Measurements from ENCODE around the gene OTOS.

OTOS gene

DNA sequence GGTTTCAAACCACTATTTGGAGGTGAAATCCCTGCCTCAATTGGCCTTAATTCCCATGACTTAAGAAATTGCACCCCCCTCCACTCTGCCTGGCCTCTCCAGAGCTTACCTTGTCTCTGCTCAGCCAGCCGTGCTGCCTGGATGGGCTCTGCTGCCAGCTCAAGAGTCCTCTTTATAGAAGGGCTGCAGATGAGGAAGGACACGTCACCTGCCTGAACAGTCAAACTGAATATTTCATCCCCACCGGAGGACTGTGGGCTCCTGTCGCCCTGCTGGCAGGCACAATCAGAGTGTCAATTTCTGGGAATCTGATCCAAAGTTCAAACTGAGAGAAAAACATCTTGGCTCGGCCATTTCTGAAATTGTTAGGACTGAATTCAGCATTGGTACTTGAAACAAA, at the start of gene OTOS:
TSS of gene OTOS (minus strand) at position 148 of the 400 bp plus-strand sequence. CDS start 332 bp downstream, outside the sequence.
- DNase-seq = no peak

DNA sequence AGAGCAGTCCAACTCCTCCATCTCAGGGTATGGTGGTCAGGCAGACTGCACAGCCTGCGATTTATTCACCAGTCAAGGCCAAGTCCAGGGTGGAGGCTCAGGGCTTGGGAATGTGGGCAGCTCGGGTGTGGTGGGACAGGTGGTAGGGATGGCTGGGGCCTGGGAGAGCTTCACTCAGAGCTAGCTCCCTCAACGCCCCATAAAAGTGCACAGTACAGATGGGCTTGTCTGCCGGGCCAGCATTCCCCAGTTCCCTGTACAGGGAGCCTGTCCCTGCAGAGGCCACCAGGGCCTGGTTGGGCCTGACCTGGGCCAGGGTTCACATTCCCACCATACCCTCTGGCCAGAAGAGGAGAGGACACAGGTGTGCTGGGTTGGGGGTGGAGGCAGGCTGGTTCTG, 49.2 kb upstream of the OTOS start:
- DNase-seq = no peak

DNA sequence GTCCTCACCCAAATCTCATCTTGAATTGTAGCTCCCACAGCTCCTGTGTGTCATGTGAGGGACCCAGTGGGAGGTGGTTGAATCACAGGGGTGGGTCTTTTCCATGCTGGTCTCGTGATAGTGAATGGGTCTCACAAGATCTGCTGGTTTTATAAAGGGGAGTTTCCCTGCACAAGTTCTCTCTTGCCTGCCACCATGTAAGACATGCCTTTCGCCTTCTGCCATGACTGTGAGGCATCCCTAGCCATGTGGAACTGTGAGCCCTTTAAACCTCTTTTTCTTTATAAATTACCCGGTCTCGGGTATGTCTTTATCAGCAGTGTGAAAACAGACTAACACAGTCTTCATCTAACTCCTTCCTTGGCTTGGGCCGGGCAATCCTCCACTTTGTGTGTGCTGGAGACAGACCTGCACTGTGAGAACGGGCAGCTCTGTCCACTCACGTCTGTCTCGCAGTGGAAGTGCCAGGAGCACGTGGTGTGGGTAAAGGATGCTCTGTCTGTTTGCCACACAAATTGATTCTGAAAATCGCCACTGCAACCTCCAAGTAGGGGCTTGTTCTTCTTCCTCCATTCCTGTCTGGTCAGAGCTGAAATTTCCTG, 47.6 kb upstream of the OTOS start:
- DNase-seq = no peak

DNA sequence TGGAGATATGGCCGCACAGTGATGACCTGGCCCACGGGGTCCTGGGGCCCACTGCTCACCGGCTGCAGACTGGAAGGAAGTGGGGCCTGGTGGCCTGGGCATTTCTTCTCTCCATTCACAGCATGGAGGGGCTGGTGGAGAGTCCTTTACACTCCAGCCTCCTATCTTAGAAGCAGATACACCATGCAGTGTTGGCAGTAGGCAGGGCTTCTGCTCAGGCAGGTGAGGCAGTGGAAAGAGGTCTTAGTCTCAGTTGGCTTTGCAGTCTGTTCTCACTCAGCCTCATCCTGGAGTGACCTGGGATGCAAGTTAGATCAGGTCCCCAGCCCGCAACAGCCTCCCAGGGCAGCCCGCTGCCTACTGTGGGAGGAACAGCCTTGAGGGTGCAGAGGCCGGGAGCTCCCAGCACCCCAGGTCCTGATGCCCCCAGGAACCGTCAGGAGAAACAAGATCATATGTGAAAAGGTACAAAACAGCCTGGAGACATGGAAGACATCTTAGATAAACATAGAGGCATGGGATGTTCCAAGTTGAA, 45.8 kb upstream of the OTOS start:
- no peak for DNase-seq

DNA sequence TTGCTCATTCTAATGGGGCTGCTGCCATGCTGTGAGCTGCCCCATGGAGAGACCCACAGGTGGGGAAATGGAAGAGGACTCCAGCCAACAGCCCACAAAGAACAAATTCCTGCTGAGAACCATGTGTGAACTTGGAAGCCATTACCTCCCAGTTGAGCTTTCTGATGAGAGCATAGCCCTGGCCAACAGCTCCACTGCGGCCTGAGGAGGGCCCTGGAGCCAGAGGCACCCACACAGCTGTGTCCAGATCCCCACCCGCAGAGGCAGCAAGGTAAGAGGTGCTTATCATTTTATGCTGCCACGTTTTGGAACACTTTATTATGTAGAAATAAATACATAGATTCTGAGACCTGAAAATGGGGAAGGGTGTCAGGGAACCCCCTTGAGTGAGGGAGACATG, 44.2 kb upstream of the OTOS start:
- no peak for DNase-seq

DNA sequence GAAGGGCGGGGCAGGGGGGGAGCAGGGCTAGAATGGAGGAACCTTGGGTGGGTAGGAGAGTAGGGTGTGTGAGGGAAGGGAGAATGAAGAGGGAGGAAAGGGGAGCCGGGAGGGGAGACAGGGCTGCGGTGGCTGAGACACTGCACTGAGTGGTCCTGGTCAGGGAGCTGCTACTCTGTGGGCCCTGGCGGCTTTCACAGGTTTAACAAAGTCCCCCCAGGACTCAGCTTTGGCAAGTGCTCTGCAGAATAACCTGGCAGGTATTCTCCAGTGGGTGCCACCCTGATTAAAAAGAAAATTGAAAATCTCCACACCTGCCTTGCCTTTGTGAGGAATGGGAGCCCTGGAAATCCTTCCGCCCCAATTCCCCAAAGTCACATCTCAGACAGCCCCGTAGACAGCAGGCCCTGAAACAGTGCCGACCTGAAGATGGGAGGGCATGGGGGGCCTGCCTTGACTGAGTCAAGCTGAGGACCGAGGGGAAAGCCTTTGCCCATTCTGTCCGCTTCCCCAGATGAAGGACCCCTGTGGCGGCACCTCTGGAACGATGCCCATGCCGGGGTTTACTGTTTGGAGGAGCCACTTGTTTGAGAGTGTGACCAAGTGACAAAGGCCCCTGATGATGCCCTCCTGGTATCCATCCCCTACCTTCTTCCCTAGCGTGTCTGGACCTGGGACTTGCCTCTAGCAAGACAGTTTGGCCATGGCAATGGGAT, 43.6 kb upstream of the OTOS start:
- DNase-seq = no peak

DNA sequence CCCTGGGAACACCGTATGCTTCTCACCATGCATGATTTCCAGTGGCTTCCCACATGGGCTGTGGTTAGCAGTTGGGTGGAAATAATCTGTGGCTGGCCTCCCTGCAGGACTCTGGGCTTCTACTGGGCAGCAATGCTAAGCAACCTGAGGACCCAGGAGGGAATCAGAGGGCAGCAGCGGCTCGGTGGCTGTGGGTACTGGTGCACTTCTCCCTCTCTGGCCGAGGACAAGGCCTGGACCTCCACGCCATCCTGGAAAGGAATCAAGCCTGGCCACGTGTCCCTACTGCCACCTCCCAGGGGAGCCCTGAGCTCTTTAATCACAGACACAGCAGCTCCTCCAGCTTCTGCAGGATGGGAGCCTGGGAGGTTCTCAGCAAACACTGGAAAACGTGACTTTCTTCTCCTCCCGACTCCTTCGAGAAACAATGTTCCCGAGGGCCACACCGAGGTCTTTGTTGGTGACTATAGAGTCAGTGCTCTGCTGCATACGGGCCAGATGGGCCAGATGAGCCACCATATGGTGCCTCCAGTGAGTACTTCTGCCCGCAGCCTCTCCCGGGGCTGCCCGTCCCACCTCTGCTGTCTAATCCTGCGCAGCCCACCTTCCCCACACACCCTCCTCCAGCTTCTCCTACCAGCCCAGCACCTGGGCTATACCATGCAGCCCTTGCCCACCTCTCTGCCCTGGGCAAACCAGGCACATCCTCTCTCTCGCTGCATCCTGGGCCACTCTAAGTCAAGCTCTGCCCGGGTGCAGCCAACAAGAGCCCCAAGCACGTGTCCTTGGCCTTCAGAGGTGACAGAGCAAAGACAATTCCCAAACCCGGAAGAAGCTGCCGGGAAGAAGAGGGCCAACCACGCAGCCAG, 42.8 kb upstream of the OTOS start:
- no peak for DNase-seq

DNA sequence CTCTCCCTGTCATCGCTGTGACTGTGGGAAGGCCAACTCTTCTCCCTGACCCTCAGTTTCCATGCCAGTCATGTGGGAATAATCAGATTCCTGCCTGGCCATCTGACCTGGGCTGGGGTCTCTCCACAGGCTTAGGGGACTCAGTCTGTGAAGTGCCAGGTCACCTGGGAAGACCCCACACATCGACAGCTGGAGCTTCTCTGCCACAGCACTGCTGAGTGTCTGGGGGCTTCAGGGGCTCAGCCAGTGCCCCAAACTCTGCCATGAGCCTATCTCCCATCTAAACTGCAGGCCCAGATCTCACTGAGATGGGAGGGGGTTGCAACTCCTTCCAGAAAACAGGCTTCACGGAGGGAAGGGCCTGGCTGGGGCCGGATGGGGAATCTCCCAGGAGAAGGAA, 42.0 kb upstream of the OTOS start:
- DNase-seq = no peak

DNA sequence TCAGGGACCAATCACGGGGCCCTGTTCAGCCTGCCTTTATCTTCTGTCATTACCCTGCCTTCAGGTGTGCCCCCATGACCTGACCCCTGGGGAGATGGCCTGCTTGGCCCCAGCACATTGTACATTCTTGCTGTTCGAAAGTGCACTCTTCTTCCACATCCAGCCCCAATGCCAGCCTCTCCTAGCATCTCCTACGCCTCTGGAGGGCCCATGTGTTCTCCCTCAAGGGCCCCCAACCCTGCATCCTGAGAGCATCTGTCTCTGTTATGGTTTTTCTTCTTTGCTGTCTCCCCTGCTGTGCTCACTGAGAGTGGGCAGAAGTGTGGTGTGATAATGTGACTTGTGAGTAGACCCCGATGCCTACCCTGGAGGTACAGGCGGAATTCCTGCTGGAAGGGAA, 41.5 kb upstream of the OTOS start:
- no peak for DNase-seq

DNA sequence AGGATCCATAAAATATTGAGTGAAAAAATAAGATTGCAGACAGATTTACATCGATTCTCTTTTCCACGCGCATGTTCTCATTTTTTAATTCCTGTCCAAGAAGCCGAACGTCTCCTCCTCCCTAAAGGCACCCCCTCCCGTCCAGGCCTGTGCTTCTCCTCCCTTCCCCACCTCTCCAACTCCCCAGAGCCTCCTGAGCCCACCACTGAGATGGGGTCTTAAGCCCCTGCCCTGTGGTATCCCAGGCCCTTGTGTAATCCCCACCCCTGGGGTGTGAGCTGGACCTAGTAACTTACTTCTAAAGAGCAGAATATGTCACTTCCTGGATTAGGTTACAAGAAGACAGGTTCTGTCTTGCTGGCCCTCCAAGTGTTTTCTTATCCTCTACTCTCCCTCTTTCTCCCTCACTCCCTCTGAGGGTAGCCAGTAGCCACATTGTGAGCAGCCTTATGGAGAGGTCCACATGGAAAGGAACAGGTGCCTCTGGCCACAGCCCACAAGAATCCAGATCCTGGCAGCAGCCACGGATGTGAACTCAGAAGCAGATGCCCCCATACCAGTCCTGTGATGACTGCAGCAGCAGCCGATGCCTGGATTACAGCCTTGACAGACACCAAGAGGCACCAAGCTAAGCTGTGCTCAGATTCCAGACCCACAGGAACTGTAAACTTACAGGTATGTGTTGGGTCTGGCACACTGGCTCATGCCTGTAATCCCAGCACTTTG, 39.6 kb upstream of the OTOS start:
- DNase-seq = no peak

DNA sequence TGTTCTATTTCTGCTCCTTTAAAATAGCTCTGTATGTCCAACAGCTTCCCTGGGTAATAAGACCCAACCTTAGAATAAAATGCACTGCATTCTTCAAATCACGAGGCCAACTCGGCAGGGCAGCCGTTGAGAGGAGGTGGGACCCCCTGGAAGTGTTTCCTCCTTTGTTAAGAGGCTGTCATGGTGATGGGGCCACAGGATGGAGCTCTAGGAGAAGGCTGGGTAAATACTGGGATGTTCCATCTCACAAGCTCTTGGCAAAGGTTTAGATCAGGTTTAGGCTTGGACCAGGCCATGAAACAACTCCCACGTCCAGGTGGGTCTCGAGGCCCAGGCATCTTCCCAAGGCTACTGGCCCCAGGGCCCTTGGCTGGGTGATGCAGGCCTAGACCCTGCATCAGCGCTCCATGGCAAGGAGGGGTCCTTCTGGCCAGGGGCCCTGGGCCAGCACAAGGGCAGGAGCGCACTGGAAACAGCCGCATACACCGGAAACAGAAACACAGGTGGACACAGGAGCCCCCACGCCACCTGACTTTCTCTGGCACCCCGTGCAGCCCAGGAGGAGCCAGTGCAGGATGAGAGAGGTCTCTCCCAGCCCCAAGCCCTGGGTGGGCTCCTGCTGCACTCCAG, 38.8 kb upstream of the OTOS start:
- DNase-seq = no peak

DNA sequence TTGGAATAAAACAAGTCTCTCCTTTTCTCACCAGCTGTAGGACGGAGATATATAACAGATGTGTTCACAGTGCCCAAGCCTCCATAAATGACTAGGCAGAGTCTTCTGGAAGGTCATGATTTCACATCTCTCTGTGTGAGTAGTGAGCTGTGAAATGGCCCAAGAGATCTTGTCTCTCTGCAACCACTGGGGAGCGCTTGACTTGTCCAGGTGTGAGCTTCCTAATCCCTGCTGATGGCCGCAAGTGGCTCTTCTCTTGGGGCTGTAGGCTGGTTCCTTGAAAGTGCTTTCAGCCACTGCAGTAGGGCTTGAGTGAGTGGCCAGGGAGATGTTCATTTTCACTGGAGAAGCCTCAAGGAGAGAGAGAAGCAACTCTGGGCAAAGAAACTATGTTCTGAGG, 38.1 kb upstream of the OTOS start:
- no peak for DNase-seq

DNA sequence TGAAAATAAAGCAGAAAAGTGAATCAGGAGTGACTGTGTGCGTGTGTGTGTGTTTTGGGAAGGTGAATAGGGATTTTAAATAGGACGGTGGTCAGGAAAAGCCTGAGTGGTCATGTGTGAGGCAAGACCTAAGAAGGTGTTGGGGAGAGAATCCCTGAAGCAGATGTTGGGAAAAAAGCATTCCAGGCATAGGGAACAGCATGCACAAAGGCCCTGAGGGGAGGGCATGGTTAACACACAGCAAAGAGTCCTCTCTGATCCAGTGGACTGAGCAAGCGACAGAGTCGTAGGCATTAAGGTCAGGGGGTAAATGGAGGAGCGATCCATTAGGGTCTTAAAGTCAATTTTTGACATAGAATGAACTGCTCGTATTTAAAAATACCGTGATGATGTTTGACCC, 34.0 kb upstream of the OTOS start:
- DNase-seq = no peak

DNA sequence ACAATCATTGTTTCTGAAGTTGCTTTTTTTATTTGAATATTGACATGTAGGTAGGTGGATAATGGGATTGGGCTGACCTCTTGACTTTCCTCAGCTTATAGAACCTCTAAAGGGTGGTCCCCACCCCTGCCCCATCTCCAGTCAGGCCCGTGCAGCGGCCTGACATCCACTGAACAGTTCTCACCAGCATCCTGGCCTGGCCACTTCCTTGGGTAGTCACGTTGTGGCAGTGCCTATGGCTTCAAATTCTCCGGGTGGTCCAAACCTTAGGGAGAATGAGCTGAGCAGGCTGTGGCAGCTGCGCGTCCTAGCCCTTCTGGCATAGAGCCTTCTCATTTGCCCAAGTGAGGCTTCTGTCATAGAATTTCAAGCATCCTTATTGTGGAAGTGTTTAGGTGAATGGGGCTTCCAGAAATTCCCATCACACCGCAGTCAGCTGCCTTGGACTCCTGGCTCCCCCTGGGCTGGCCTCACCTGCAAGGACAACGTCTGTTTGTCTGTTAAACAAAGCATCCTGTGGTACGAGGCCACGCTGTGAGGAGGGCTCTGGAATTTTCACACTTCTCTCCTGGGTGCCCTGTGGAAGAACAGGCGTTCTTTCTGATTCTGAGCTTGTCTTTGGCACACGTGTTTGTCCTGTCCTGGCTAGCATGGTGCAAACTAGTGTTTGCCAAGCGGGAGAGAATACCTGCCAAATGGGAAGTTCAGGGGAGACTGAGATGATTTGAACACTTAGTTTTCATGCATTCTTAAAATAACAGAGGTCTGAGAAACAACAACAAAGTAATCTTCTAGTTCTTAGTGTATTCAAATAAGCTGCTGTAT, 31.8 kb upstream of the OTOS start:
- DNase-seq = no peak

DNA sequence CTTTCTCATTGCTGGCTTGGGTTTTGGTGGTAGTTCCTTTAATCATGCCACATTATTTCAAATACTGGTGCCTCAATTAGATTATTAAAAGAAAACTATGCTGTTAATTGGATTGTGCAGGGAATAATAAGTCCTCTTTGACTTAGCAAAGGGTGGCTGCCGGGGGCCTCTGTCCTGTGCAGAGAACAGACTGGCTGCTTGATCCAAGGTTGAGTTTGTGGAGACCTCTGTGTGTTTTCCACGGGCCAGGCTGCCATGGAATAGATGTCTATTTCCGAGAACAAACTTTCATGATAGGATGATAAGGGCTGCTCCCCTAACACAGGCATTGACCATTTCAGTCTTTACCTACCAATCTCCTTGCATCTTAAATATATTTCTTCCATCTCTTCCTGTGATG, 30.4 kb upstream of the OTOS start:
- DNase-seq = no peak

DNA sequence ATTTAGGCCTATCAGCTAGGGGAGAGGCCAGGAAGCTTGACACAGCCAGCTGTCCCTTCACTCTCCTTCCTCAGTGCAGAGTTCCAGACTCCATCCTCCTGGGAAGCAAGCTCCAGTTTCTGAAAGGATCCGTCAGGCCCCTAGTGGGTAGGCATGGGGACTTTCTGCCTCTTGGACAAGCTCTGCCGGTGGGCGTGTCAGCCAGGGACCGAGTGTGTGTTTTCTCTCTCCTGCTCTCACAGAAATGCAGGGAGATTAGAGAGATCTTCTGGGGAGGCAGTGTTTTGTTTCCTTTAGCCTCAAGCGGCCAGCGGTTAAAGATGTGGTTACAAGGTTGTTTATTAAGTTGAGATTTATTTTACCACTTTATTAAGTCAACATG, 29.9 kb upstream of the OTOS start:
- no peak for DNase-seq

DNA sequence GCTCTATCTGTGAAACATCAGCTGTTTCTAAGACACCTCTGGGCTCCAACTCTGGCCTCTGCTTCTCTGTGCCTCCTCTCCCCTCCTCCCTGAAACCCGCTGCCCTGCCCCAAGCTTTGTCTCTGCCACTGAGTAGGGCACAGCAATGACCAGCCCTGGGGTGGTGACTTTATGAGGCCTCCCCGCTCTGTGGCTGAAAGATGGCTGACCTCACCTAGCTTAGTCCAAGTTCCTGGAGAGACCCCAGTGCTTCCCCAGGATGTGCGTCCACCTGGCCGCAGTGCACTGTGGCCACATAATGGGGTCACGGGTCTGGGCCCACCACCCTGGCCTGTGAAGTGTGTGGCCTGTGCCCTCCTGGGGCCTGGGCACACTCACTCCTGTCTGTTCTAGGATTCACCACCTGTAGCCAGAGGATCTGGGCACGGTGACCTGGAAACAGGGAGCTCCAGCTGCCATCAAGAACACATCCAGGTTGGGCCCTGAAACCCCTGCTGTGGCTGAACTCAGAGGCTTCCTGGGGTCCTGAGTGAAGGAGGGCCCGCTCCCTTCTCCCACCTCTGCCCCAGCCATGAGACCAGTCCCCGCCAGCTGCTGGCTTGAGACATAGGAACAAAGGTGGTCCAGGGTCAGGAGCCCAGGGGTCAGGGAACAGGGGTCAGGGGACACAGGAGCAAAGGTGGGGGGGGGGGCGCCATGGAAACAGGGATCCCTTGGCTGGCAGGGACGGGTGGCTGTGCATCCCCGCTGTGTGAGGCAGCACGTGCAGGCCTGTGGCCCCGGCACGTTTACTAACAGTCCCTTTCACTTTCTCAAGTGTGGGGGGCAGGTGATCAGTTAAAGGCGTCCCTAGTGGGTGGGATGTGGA, 29.3 kb upstream of the OTOS start:
- DNase-seq = no peak

DNA sequence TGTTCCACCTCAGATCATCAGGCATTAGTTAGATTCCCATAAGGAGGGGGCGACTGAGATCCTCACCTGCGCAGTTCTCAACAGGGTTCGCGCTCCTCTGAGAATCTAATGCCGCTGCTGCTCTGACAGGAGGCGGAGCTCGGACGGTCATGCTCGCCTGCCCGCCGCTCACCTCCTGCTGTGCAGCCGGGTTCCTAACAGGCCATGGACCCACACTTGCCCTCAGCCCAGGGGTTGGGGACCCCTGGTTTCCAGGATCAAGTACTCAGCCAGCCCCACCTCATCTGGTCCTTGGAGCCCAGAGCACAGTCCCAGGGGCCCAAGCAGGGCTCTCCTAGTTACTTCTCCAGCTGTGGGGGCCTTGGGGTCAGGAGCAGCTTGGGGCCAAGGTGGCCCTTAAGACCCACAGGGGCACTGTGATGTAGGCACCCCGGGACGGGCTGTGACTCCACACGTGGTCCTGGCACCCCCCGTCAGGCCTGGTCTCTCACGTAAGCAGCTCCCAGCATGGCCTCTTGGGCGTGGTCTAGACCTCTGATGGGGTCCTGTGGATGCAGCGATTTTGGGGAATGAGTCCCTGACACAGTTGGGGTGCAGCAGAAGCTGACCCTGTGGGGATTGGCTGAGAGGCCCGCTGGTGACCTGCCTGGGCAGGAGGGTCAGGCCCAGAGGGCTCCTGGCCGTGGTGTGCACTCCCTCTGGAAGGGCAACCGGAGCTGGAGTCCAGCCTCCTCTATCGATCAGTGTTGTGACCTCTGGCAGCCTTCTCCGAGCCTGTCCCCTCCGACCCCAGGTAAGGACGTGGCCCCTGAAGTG, 28.3 kb upstream of the OTOS start:
- DNase-seq = no peak

DNA sequence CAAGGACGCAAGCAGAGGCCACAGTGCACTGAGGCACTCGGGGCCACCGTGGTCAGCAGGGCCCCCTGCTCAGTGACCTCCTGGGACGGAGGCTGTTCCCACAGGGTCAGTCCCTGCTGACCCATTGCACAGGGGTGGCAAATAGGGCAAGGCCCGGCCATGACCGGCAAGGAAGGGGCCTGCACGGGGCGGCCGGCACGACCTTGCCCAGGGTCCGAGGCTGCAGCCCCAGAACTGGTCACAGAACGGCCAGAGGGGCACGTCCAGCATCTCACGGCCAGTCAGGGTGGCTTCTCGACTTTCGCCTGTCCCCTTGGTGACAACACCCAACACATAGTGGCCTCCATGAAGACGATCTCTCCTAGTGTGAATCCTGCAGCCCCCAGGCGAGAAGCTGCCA, 27.6 kb upstream of the OTOS start:
- no peak for DNase-seq

DNA sequence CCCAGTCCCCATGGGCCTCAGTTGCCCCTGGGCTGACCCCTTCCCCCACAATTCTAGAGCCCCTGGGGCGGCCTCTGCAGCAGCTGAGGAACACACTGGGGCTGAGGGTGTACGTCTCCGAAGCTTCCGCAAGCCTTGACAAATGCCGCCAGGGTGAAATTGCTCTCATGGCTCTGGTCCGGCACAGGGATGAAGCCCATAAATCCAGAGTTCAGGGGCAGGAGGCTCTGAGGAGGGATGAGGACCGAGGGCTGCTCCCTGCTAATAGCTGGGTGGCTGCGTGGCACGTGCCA, 27.1 kb upstream of the OTOS start:
- DNase-seq = no peak

Data from NCI-H1105 (cell line).